Lung (tissue), 12 donors: ENCODE data around the gene DYNLT4. TPM values are rescaled to one million over a fixed set of nuclear protein-coding genes. Genes with fewer than 3 reads are reported as not detected.

ENCODE experiments used
- ATAC-seq: fragments of 200-7000 bp; cut with Tn5 transposase; one replicate; pipeline ENCODE4 v1.9.1; 2020; ENCODE audit warnings: moderate number of reproducible peaks; ENCODE audit not compliant: insufficient read depth, low FRiP score
- DNase-seq, 3 donors: peaks; one replicate each; pipeline ENCODE4 v3.0.0-alpha.2; 2013 to 2017
- H3K27ac ChIP-seq, 2 donors: one replicate each; pipeline ENCODE4 v1.5.1; 2013; ENCODE audit warnings: mild to moderate bottlenecking in 2 of 2, moderate library complexity in 2 of 2, control low read depth in 1 of 2, inconsistent platforms in 1 of 2, low read depth in 1 of 2, low read length in 1 of 2
- H3K27me3 ChIP-seq, 3 donors: one replicate each; pipeline ENCODE4 v1.5.1; 2013; ENCODE audit warnings: low read length in 2 of 3; ENCODE audit not compliant: control insufficient read depth in 3 of 3, insufficient read depth in 3 of 3
- H3K36me3 ChIP-seq, 4 donors: one replicate each; pipeline ENCODE4 v1.5.1; 2013; ENCODE audit warnings: low read length in 4 of 4, mild to moderate bottlenecking in 1 of 4, moderate library complexity in 1 of 4; ENCODE audit not compliant: control insufficient read depth in 4 of 4, insufficient read depth in 4 of 4
- H3K4me1 ChIP-seq, 5 donors: one replicate each; pipeline ENCODE4 v1.5.1; 2013; ENCODE audit warnings: low read length in 5 of 5, mild to moderate bottlenecking in 2 of 5, moderate library complexity in 1 of 5; ENCODE audit not compliant: control insufficient read depth in 5 of 5, insufficient read depth in 5 of 5
- H3K4me3 ChIP-seq: one replicate; pipeline ENCODE4 v1.5.1; 2013; ENCODE audit warnings: mild to moderate bottlenecking, control low read depth, moderate library complexity
- H3K9ac ChIP-seq, 2 donors: one replicate each; pipeline ENCODE4 v1.5.1; 2013; ENCODE audit warnings: low read length in 2 of 2, control low read depth in 1 of 2; ENCODE audit not compliant: insufficient read depth in 1 of 2
- H3K9me3 ChIP-seq, 4 donors: one replicate each; pipeline ENCODE4 v1.5.1; 2013; ENCODE audit warnings: low read length in 3 of 4, mild to moderate bottlenecking in 1 of 4, moderate library complexity in 1 of 4; ENCODE audit not compliant: control insufficient read depth in 4 of 4, insufficient read depth in 3 of 4
- CTCF ChIP-seq: IDR thresholded peaks from 2 replicates; pipeline ENCODE4 v1.5.1; 2012; ENCODE audit warnings: mild to moderate bottlenecking; ENCODE audit errors: control extremely low read depth, extremely low read depth
- WGBS, 2 donors: extraction: QIAGEN DNeasy Blood & Tissue Kit; methylation state at CpG; one replicate each; pipeline ENCODE4 v1.1.7; 2013; 5-methylcytosine and 5-hydroxymethylcytosine counted together
- polyA plus RNA-seq, 2 donors: library from polyadenylated mRNA; stranded (reverse); fragments of 200-250 nt; gene quantifications; one replicate each; pipeline ENCODE4 v1.2.1, GENCODE V29; 2013
- total RNA-seq, 2 donors: library from RNA; depleted of rRNA in 1 of 2; stranded (reverse); fragments of >200 nt in 1 of 2; gene quantifications; one replicate each; pipeline ENCODE4 v1.2.1, GENCODE V29; 2014 to 2021
- donor health status: control.
- donor health status: control.
- donor health status: Bipolar disorder and iron deficiency.
- donor health status: healthy.
- donor health status: DM: yes; HTN: yes; CAD: no.

Gene DYNLT4
- total and polyA plus RNA-seq, 4 donors: 1.7 to 13.0 (median 4.2) TPM

- no peak for TF ChIP-seq CTCF
- Histone ChIP-seq H3K27me3 (no peaks in the 10 kb centered on the region), H3K9me3 (peaks cover 0 to 2% (median 0%) of the 10 kb centered on the region in 4 donors), H3K36me3 (peaks cover 0 to 14% (median 5%) of the 10 kb centered on the region in 4 donors), H3K4me1 (peaks cover 0 to 15% (median 10%) of the 10 kb centered on the region in 5 donors), H3K9ac (no peak overlapping the region), H3K27ac (no peak overlapping the region), H3K4me3 (no peak overlapping the region)
- 93 to 96% methylated on average over 6 of the region's 6 CpGs for WGBS, 2 donors
- no peak for DNase-seq
- no peak for ATAC-seq
These were observed 46.0 kb upstream of the DYNLT4 start for GRCh38 chr1:44853201-44853600.

- WGBS, 2 donors: 96 to 100% methylated on average over 1 of the region's 1 CpG
- H3K36me3 ChIP-seq: peaks cover 0 to 11% (median 4%) of the 10 kb centered on the region in 4 donors
- no peak for ATAC-seq
- no peaks in the 10 kb centered on the region for H3K27me3 ChIP-seq
- H3K9ac ChIP-seq: no peak overlapping the region
- peaks cover 0 to 24% (median 10%) of the 10 kb centered on the region in 5 donors for H3K4me1 ChIP-seq
- H3K27ac ChIP-seq: no peak overlapping the region
- peaks cover 0 to 2% (median 0%) of the 10 kb centered on the region in 4 donors for H3K9me3 ChIP-seq
- no peak overlapping the region for H3K4me3 ChIP-seq
- DNase-seq: no peak
- TF ChIP-seq CTCF: no peak
These were observed 44.2 kb upstream of the DYNLT4 start for GRCh38 chr1:44851308-44851707.

GRCh38 chr1:44849575-44850132 is 42.5 kb upstream of the DYNLT4 start:
- no peak for TF ChIP-seq CTCF
- no peak overlapping the region for H3K9ac ChIP-seq
- H3K9me3 ChIP-seq: peaks cover 0 to 2% (median 0%) of the 10 kb centered on the region in 4 donors
- H3K4me3 ChIP-seq: no peak overlapping the region
- H3K27me3 ChIP-seq: no peaks in the 10 kb centered on the region
- H3K27ac ChIP-seq: no peak overlapping the region
- WGBS, 2 donors: 80 to 92% methylated on average over 2 of the region's 2 CpGs
- H3K36me3 ChIP-seq: peaks cover 0 to 8% (median 2%) of the 10 kb centered on the region in 4 donors
- peaks cover 0 to 24% (median 10%) of the 10 kb centered on the region in 5 donors for H3K4me1 ChIP-seq
- DNase-seq: no peak
- ATAC-seq: no peak
